CD14-positive monocyte (primary cell): Measurements from ENCODE around the gene PSMD12. TPM values are rescaled to one million over a fixed set of nuclear protein-coding genes. Genes with fewer than 3 reads are reported as not detected.
"Not testable (repeated sequence)": the region's sequence is repeated elsewhere in the genome, so short reads cannot be mapped to it uniquely, and the experiment has no call there.

Experiments used
- DNase-seq, 3 donors: peaks; one replicate each; pipeline ENCODE4 v3.0.0-alpha.2; 2011 to 2022
- H2AFZ ChIP-seq: 2 replicates; pipeline ENCODE4 v1.6.0; 2012; ENCODE audit warnings: mild to moderate bottlenecking, low read depth, low read length, inconsistent platforms; ENCODE audit not compliant: insufficient read depth, poor library complexity, severe bottlenecking
- H3K27ac ChIP-seq, 2 donors: 1 replicate in 1 of 2; 2 replicates in 1 of 2; pipeline ENCODE4 v1.5.1; 2012 to 2013; ENCODE audit warnings: low read length in 2 of 2, control low read depth in 1 of 2, inconsistent platforms in 1 of 2, low read depth in 1 of 2, mild to moderate bottlenecking in 1 of 2
- H3K27me3 ChIP-seq, 2 donors: one replicate each; pipeline versions ENCODE4 v1.6.0 to v1.6.1; 2011 to 2013; ENCODE audit warnings: low read length in 2 of 2; ENCODE audit not compliant: control insufficient read depth in 2 of 2, insufficient read depth in 2 of 2
- H3K36me3 ChIP-seq, 2 donors: replicated peaks in 1 of 2; 1 replicate in 1 of 2; 2 replicates in 1 of 2; pipeline versions ENCODE4 v1.5.1 to v1.6.1; 2012 to 2013; ENCODE audit warnings: low read length in 2 of 2, control low read depth in 1 of 2, inconsistent platforms in 1 of 2, mild to moderate bottlenecking in 1 of 2; ENCODE audit not compliant: insufficient read depth in 2 of 2, control insufficient read depth in 1 of 2
- H3K4me1 ChIP-seq, 2 donors: 1 replicate in 1 of 2; 2 replicates in 1 of 2; pipeline versions ENCODE4 v1.5.1 to v1.6.1; 2012 to 2013; ENCODE audit warnings: low read length in 2 of 2, control low read depth in 1 of 2, inconsistent platforms in 1 of 2, mild to moderate bottlenecking in 1 of 2, moderate library complexity in 1 of 2; ENCODE audit not compliant: insufficient read depth in 2 of 2, control insufficient read depth in 1 of 2
- H3K4me2 ChIP-seq: replicated peaks from 2 replicates; pipeline ENCODE3; 2012; ENCODE audit warnings: low read length, moderate library complexity, mild to moderate bottlenecking; ENCODE audit not compliant: poor library complexity, severe bottlenecking; ENCODE audit errors: extremely low read depth
- H3K4me3 ChIP-seq, 3 experiments: fragments of 200-600 bp in 1 of 3; sonication (generic) in 1 of 3; replicated peaks in 1 of 3; 1 replicate in 2 of 3; 2 replicates in 1 of 3; pipeline ENCODE4 v1.5.1; 2011 to 2013; ENCODE audit warnings: low read length in 3 of 3, mild to moderate bottlenecking in 3 of 3, control low read depth in 2 of 3, low read depth in 2 of 3, inconsistent platforms in 1 of 3, moderate library complexity in 1 of 3
- H3K79me2 ChIP-seq: 2 replicates; pipeline ENCODE4 v1.6.0; 2012; ENCODE audit warnings: mild to moderate bottlenecking, control low read depth, inconsistent platforms, low read length, moderate library complexity; ENCODE audit not compliant: insufficient read depth
- H3K9ac ChIP-seq: 2 replicates; pipeline ENCODE4 v1.6.0; 2017; ENCODE audit warnings: low read length, mild to moderate bottlenecking; ENCODE audit not compliant: insufficient read depth, poor library complexity, severe bottlenecking
- H3K9me3 ChIP-seq, 2 donors: replicated peaks in 1 of 2; 1 replicate in 1 of 2; 2 replicates in 1 of 2; pipeline versions ENCODE4 v1.5.1 to v1.6.1; 2012 to 2013; ENCODE audit warnings: low read length in 2 of 2, control low read depth in 1 of 2; ENCODE audit not compliant: control insufficient read depth in 1 of 2, insufficient read depth in 1 of 2
- H4K20me1 ChIP-seq: 2 replicates; pipeline ENCODE4 v1.6.0; 2012; ENCODE audit warnings: mild to moderate bottlenecking, low read length, control low read depth, moderate library complexity; ENCODE audit not compliant: insufficient read depth
- H3K27ac Mint-ChIP-seq, 7 donors: one replicate each; pipeline ENCODE4 v1.8.0; 2020; ENCODE audit warnings: mild to moderate bottlenecking in 7 of 7, mixed read lengths in 7 of 7, moderate library complexity in 6 of 7, inconsistent platforms in 2 of 7
- H3K27me3 Mint-ChIP-seq, 3 donors: one replicate each; pipeline ENCODE4 v1.8.0; 2021 to 2022; ENCODE audit warnings: low read depth in 3 of 3, mild to moderate bottlenecking in 3 of 3, mixed read lengths in 3 of 3, moderate library complexity in 3 of 3, inconsistent platforms in 1 of 3
- H3K36me3 Mint-ChIP-seq, 2 donors: one replicate each; pipeline ENCODE4 v1.8.0; 2020; ENCODE audit warnings: mixed read lengths in 2 of 2, inconsistent platforms in 1 of 2, mild to moderate bottlenecking in 1 of 2
- H3K4me1 Mint-ChIP-seq: one replicate; pipeline ENCODE4 v1.8.0; 2020; ENCODE audit warnings: mild to moderate bottlenecking, mixed read lengths
- H3K4me3 Mint-ChIP-seq, 2 donors: one replicate each; pipeline ENCODE4 v1.8.0; 2020; ENCODE audit warnings: mild to moderate bottlenecking in 2 of 2, mixed read lengths in 2 of 2, moderate library complexity in 1 of 2
- H3K9me3 Mint-ChIP-seq, 7 donors: one replicate each; pipeline ENCODE4 v1.8.0; 2020 to 2022; ENCODE audit warnings: mixed read lengths in 7 of 7, mild to moderate bottlenecking in 6 of 7, moderate library complexity in 6 of 7, inconsistent platforms in 2 of 7
- CTCF ChIP-seq: fragments of 200-600 bp; IDR thresholded peaks from one replicate; pipeline ENCODE4 v1.8.0; 2022; ENCODE audit warnings: antibody characterized with exemption, mild to moderate bottlenecking
- WGBS: methylation state at CpG from one replicate; pipeline ENCODE4 v1.1.5; 2013; ENCODE audit warnings: missing lambda C conversion rate; ENCODE audit not compliant: insufficient coverage; 5-methylcytosine and 5-hydroxymethylcytosine counted together
- intact Hi-C, 2 donors: fragments of 100-400 bp; cut with micrococcal nuclease; formaldehyde crosslinking; loops; one replicate each; pipeline versions ENCODE4 v1.15.0 to v1.15.1; 2023
- polyA plus RNA-seq, 3 donors: library from polyadenylated mRNA; depleted of rRNA in 1 of 3; unstranded in 2 of 3; stranded (reverse) in 1 of 3; fragments of 300-500 nt in 2 of 3; fragments of >200 nt in 1 of 3; fragmentation: Illumina TruSeq in 2 of 3; gene quantifications; 1 replicate in 2 of 3; 2 replicates in 1 of 3; pipeline ENCODE4 v1.2.3, GENCODE V29; 2012 to 2021

The PSMD12 gene
- polyA plus RNA-seq, 3 donors: 16.2 to 30.7 (median 17.8) TPM

GRCh38 chr17:67323445-67323844, 42.9 kb downstream of the PSMD12 start:
- Histone ChIP-seq H3K79me2 (no peaks in the 10 kb centered on the region), H3K4me1 (no peaks in the 10 kb centered on the region), H3K36me3 (no peaks in the 10 kb centered on the region), H3K4me3 (no peak overlapping the region), H3K9me3 (no peaks in the 10 kb centered on the region), H3K4me2 (no peak overlapping the region), H3K27ac (no peak overlapping the region), H2AFZ (no peak overlapping the region), H3K9ac (no peak overlapping the region), H3K27me3 (no peaks in the 10 kb centered on the region), H4K20me1 (no peaks in the 10 kb centered on the region)
- Mint-ChIP-seq H3K4me1 (peaks cover 3% of the 10 kb centered on the region), H3K9me3 (peaks cover 0 to 7% (median 3%) of the 10 kb centered on the region in 7 donors), H3K4me3 (no peak overlapping the region), H3K27ac (no peak overlapping the region), H3K27me3 (peaks cover 0 to 5% (median 2%) of the 10 kb centered on the region in 3 donors), H3K36me3 (no peaks in the 10 kb centered on the region)
- DNase-seq: no peak
- intact Hi-C loops: no loop called here
- 95% methylated on average over 2 of the region's 3 CpGs for WGBS
- TF ChIP-seq CTCF: no peak

- Mint-ChIP-seq H3K27me3 (peaks cover 0 to 5% (median 2%) of the 10 kb centered on the region in 3 donors), H3K4me3 (no peak overlapping the region), H3K4me1 (peaks cover 3% of the 10 kb centered on the region), H3K36me3 (no peaks in the 10 kb centered on the region), H3K9me3 (no peaks in the 10 kb centered on the region), H3K27ac (no peak overlapping the region)
- no peaks in the 10 kb centered on the region for H4K20me1 ChIP-seq
- intact Hi-C loops: no loop called here
- H3K4me1 ChIP-seq: no peaks in the 10 kb centered on the region
- no peaks in the 10 kb centered on the region for H3K79me2 ChIP-seq
- no peak overlapping the region for H2AFZ ChIP-seq
- WGBS: 80% methylated on average over 2 of the region's 3 CpGs
- DNase-seq: no peak
- no peak overlapping the region for H3K9ac ChIP-seq
- no peaks in the 10 kb centered on the region for H3K9me3 ChIP-seq
- no peaks in the 10 kb centered on the region for H3K27me3 ChIP-seq
- H3K27ac ChIP-seq: no peak overlapping the region
- TF ChIP-seq CTCF: no peak
- no peaks in the 10 kb centered on the region for H3K36me3 ChIP-seq
- no peak overlapping the region for H3K4me2 ChIP-seq
- no peak overlapping the region for H3K4me3 ChIP-seq
These were observed 44.2 kb downstream of the PSMD12 start for GRCh38 chr17:67322042-67322787.

GRCh38 chr17:67321486-67321885, 44.9 kb downstream of the PSMD12 start:
- H3K9ac ChIP-seq, H3K27ac ChIP-seq, H4K20me1 ChIP-seq, H3K4me1 ChIP-seq, intact Hi-C loops, H3K27me3 ChIP-seq, H3K4me3 ChIP-seq, H3K9me3 Mint-ChIP-seq, H3K27ac Mint-ChIP-seq, H3K36me3 ChIP-seq, H3K4me1 Mint-ChIP-seq, H3K36me3 Mint-ChIP-seq, H3K4me3 Mint-ChIP-seq, DNase-seq, H2AFZ ChIP-seq, H3K79me2 ChIP-seq, H3K4me2 ChIP-seq, H3K9me3 ChIP-seq, H3K27me3 Mint-ChIP-seq: not testable (repeated sequence)
- 95% methylated on average over 12 of the region's 13 CpGs for WGBS
